HG02885 (cell line): Measurements from ENCODE around the gene C10orf90.

ENCODE experiments used
- ATAC-seq: cut with Tn5 transposase; IDR thresholded peaks from one replicate; pipeline ENCODE4 v1.9.1; 2021; ENCODE audit warnings: mild to moderate bottlenecking; ENCODE audit not compliant: unreplicated experiment, poor library complexity

Gene C10orf90

GRCh38 chr10:126586878-126587277 lies 83.6 kb downstream of the C10orf90 start:
- no peak for ATAC-seq

GRCh38 chr10:126586128-126586527 lies 84.4 kb downstream of the C10orf90 start:
- ATAC-seq: no peak

GRCh38 chr10:126585249-126586017 lies 85.1 kb downstream of the C10orf90 start:
- ATAC-seq: no peak

- no peak for ATAC-seq
These were observed 85.7 kb downstream of the C10orf90 start for GRCh38 chr10:126584836-126585235.

- ATAC-seq: no peak
These were observed 86.8 kb downstream of the C10orf90 start for GRCh38 chr10:126583552-126584200.

GRCh38 chr10:126581648-126582046 lies 88.8 kb downstream of the C10orf90 start:
- no peak for ATAC-seq

- no peak for ATAC-seq
These were observed 89.4 kb downstream of the C10orf90 start for GRCh38 chr10:126580873-126581647.

GRCh38 chr10:126576336-126576735 lies 94.2 kb downstream of the C10orf90 start:
- no peak for ATAC-seq

- no peak for ATAC-seq
These were observed 99.6 kb downstream of the C10orf90 start for GRCh38 chr10:126570621-126571602.

- no peak for ATAC-seq
These were observed 100.3 kb downstream of the C10orf90 start for GRCh38 chr10:126570245-126570570.

- ATAC-seq: no peak
These were observed 100.8 kb downstream of the C10orf90 start for GRCh38 chr10:126569513-126570244.

- ATAC-seq: no peak
These were observed 101.6 kb downstream of the C10orf90 start for GRCh38 chr10:126568809-126569385.

GRCh38 chr10:126565871-126566270 lies 104.6 kb downstream of the C10orf90 start:
- no peak for ATAC-seq

- ATAC-seq: no peak
These were observed 105.1 kb downstream of the C10orf90 start for GRCh38 chr10:126565441-126565840.

GRCh38 chr10:126564326-126564888 lies 106.1 kb downstream of the C10orf90 start:
- ATAC-seq: no peak

GRCh38 chr10:126563361-126563760 lies 107.1 kb downstream of the C10orf90 start:
- ATAC-seq: no peak

- no peak for ATAC-seq
These were observed 108.4 kb downstream of the C10orf90 start for GRCh38 chr10:126561921-126562680.

GRCh38 chr10:126561294-126561920 lies 109.1 kb downstream of the C10orf90 start:
- no peak for ATAC-seq
